Kidney (tissue), 14 donors: Measurements from ENCODE around the gene FAM219A. TPM values are rescaled to one million over a fixed set of nuclear protein-coding genes. Genes with fewer than 3 reads are reported as not detected.

Experiments
- DNase-seq, 5 donors: peaks; one replicate each; pipeline ENCODE4 v3.0.0-alpha.2; 2013 to 2020
- FAIRE-seq: peaks from 2 replicates; lab custom pipeline; 2012; peaks lifted over from hg19 to GRCh38; lab: Jason Lieb, UNC
- H3K27ac ChIP-seq, 2 donors: one replicate each; pipeline ENCODE4 v1.7.0; 2013; ENCODE audit warnings: low read depth in 2 of 2, low read length in 2 of 2, inconsistent platforms in 1 of 2
- H3K27me3 ChIP-seq: one replicate; pipeline ENCODE4 v1.7.1; 2013; ENCODE audit warnings: low read length, inconsistent platforms; ENCODE audit not compliant: control insufficient read depth, insufficient read depth
- H3K36me3 ChIP-seq, 3 donors: one replicate each; pipeline versions ENCODE4 v1.7.0 to v1.7.1; 2013; ENCODE audit warnings: low read length in 3 of 3, control low read depth in 1 of 3, inconsistent platforms in 1 of 3; ENCODE audit not compliant: insufficient read depth in 3 of 3, control insufficient read depth in 2 of 3
- H3K4me1 ChIP-seq, 3 donors: one replicate each; pipeline versions ENCODE4 v1.7.0 to v1.7.1; 2013; ENCODE audit warnings: low read length in 3 of 3, inconsistent platforms in 1 of 3, low read depth in 1 of 3; ENCODE audit not compliant: control insufficient read depth in 2 of 3, insufficient read depth in 2 of 3
- H3K4me3 ChIP-seq, 3 donors: one replicate each; pipeline versions ENCODE4 v1.7.0 to v1.8.1; 2013; ENCODE audit warnings: low read length in 3 of 3, control low read depth in 1 of 3, inconsistent platforms in 1 of 3
- H3K9ac ChIP-seq, 3 donors: one replicate each; pipeline versions ENCODE4 v1.7.0 to v1.7.1; 2013; ENCODE audit warnings: low read length in 3 of 3, control low read depth in 1 of 3, inconsistent platforms in 1 of 3
- H3K9me3 ChIP-seq, 3 donors: one replicate each; pipeline versions ENCODE4 v1.7.0 to v1.7.1; 2013; ENCODE audit warnings: low read length in 3 of 3, control low read depth in 1 of 3, inconsistent platforms in 1 of 3; ENCODE audit not compliant: control insufficient read depth in 2 of 3, insufficient read depth in 1 of 3
- intact Hi-C: fragments of 100-400 bp; cut with DNase I; formaldehyde crosslinking; loops from one replicate; pipeline ENCODE4 v1.11.1; 2022
- polyA plus RNA-seq: library from polyadenylated mRNA; stranded (reverse); fragments of 350-450 nt; fragmentation: Illumina TruSeq; extraction: RNeasy Lipid Tissue Mini Kit (QIAGEN cat#74804); gene quantifications from one replicate; pipeline ENCODE4 v1.2.3, GENCODE V29; 2014; ENCODE audit warnings: low read depth, low replicate concordance; ENCODE audit not compliant: insufficient read depth
- total RNA-seq: library from RNA; stranded (reverse); fragmentation: NEBNext Ultra II Directional; extraction: Animal tissue kit (Norgen Biotek cat#: 25700); gene quantifications from one replicate; pipeline ENCODE4 v1.2.1, GENCODE V29; 2021
- TF ChIP-seq, protein P1 (sequence below): IDR thresholded peaks from 3 replicates; pipeline ENCODE4 v1.5.1; 2012; ENCODE audit warnings: mild to moderate bottlenecking, moderate library complexity, borderline replicate concordance; ENCODE audit not compliant: insufficient read depth; ENCODE audit errors: extremely low read depth
- donor health status: control.
- donor health status: control.
- donor health status: control.
- donor health status: control.
- donor health status: control.
- donor health status: DM: yes; HTN: yes; CAD: no.
- donor health status: Normal renal cell carcinoma (clear cell type).

FAM219A gene
- total and polyA plus RNA-seq, 2 donors from 2014 or later, result 8.7 to 21.1 TPM

DNA sequence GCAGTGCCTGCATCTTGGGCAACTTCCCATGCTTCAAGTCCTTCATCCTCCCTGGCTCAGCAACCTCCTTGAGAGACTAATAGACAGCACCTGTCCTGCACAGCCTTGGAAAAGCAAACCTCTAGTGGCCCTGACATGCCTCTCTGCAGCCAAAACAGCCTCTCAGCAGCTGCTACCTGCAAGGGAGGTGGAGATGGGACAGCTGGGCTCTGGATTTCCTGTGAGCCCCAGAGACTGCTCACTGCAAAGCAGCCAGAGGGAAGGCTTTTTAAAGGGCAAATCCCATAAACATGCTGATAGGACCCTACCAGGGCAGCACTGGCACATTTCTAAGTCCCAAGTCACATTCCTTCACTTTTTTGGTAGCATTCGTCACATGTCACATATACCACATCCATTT, 50.2 kb downstream of the FAM219A start:
- Histone ChIP-seq H3K9ac (no peak overlapping the region), H3K27ac (no peak overlapping the region), H3K9me3 (no peaks in the 10 kb centered on the region), H3K36me3 (no peaks in the 10 kb centered on the region), H3K4me1 (peaks cover 0 to 2% (median 0%) of the 10 kb centered on the region in 3 donors), H3K4me3 (no peak overlapping the region), H3K27me3 (no peaks in the 10 kb centered on the region)
- no peak for DNase-seq
- intact Hi-C loops, result no loop called here
- FAIRE-seq, result no peak
- TF ChIP-seq, protein P1, sequence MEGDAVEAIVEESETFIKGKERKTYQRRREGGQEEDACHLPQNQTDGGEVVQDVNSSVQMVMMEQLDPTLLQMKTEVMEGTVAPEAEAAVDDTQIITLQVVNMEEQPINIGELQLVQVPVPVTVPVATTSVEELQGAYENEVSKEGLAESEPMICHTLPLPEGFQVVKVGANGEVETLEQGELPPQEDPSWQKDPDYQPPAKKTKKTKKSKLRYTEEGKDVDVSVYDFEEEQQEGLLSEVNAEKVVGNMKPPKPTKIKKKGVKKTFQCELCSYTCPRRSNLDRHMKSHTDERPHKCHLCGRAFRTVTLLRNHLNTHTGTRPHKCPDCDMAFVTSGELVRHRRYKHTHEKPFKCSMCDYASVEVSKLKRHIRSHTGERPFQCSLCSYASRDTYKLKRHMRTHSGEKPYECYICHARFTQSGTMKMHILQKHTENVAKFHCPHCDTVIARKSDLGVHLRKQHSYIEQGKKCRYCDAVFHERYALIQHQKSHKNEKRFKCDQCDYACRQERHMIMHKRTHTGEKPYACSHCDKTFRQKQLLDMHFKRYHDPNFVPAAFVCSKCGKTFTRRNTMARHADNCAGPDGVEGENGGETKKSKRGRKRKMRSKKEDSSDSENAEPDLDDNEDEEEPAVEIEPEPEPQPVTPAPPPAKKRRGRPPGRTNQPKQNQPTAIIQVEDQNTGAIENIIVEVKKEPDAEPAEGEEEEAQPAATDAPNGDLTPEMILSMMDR, result no peak

DNA sequence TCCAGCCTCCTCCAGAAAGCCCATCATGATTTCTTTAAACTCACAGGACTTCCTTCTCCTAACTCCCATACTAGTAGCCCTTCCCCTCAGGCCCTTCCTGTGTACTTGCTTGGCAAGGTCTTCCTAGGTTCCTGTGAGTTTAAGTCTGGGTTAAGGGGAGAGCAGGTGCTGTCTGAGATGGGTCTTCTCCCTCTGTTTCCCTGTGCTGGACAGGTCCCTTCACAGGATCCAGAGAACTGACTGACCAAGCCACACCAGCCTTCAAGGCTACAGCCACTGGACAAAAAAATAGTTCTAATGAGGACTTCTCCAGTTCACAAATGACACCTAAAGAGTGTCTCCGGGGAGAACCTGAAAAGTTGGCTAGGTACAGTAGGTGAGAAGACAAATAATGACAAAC, 52.2 kb downstream of the FAM219A start:
- H3K36me3 ChIP-seq, result peaks cover 0 to 7% (median 0%) of the 10 kb centered on the region in 3 donors
- H3K4me1 ChIP-seq, result peaks cover 0 to 2% (median 0%) of the 10 kb centered on the region in 3 donors
- FAIRE-seq (no peak), DNase-seq (no peak)
- no peak overlapping the region for H3K4me3 ChIP-seq
- intact Hi-C loops, result no loop called here
- no peaks in the 10 kb centered on the region for H3K9me3 ChIP-seq
- no peak overlapping the region for H3K9ac ChIP-seq
- TF ChIP-seq, protein P1, result no peak
- H3K27me3 ChIP-seq, result no peaks in the 10 kb centered on the region
- no peak overlapping the region for H3K27ac ChIP-seq

DNA sequence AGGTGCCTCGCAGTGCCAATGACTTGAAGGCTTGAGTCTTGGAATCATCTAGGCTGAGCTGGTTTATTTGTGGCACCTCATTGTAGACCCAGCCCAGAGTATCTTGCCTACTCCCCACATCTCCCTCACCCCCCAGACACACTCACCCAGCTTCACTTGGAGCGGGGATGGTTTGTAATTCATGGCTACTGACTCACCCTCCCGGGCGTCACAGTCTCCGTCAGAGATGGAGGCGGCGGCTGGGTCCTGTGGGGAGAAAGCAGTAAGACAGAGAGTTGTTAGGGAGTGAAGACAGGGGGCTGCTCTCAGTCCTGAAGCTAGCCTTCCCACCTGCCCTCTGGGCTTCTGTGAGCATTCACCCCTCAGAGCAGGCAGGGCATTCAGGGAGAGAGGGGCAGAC, 52.7 kb downstream of the FAM219A start:
- Histone ChIP-seq H3K27me3 (no peaks in the 10 kb centered on the region), H3K9me3 (no peaks in the 10 kb centered on the region), H3K4me3 (no peak overlapping the region), H3K27ac (no peak overlapping the region), H3K9ac (no peak overlapping the region), H3K4me1 (peaks cover 0 to 2% (median 0%) of the 10 kb centered on the region in 3 donors), H3K36me3 (peaks cover 0 to 7% (median 0%) of the 10 kb centered on the region in 3 donors)
- intact Hi-C loops, result no loop called here
- TF ChIP-seq, protein P1, result no peak
- FAIRE-seq (no peak), DNase-seq (no peak)
